ENCODE measurements around the gene NLRP5.

NLRP5 gene

DNA sequence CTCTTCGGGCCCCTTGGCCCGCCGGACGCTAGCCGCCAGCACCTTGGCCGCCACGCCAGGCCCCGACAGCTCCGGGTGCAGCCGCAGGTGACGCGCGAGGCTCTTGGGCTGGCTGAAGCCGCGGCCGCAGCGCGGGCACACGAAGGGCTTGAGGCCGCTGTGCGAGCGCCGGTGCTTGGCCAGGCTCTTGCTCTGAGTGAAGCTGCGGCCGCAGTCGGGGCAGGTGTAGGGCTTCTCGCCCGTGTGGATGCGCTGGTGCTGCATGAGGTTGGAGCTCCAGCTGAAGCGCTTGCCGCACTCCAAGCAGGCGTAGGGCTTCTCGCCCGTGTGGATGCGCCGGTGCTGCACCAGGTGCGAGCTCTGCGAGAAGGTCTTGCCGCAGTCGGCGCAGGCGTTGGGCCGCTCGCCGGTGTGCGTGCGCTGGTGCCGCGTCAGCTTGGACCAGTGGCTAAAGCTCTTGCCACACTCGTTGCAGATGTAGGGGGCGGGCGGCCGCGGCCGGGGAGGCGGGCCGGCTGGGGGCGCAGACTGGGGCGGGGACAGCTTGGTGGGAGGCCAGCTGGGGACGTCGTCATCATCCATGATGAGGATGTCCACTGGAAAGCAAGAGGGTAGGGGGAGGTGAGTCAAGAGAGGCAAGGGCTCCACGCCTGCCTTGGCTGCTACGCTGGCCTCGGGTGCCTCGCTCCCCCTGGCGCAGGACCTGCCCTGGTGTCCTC is 102.1 kb downstream of the NLRP5 start:
- no peak for TF ChIP-seq EZH2phosphoT487 (IDR thresholded peaks at IDR 0.05; ENCODE audit: borderline replicate concordance)
- TF ChIP-seq, protein P1, sequence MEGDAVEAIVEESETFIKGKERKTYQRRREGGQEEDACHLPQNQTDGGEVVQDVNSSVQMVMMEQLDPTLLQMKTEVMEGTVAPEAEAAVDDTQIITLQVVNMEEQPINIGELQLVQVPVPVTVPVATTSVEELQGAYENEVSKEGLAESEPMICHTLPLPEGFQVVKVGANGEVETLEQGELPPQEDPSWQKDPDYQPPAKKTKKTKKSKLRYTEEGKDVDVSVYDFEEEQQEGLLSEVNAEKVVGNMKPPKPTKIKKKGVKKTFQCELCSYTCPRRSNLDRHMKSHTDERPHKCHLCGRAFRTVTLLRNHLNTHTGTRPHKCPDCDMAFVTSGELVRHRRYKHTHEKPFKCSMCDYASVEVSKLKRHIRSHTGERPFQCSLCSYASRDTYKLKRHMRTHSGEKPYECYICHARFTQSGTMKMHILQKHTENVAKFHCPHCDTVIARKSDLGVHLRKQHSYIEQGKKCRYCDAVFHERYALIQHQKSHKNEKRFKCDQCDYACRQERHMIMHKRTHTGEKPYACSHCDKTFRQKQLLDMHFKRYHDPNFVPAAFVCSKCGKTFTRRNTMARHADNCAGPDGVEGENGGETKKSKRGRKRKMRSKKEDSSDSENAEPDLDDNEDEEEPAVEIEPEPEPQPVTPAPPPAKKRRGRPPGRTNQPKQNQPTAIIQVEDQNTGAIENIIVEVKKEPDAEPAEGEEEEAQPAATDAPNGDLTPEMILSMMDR (conservative IDR thresholded peaks at IDR 0.05; ENCODE audit: low read length), result no peak
- no peaks in the 10 kb centered on the region for H3K9me3 ChIP-seq (ENCODE audit: insufficient read depth, low read depth, low read length)

DNA sequence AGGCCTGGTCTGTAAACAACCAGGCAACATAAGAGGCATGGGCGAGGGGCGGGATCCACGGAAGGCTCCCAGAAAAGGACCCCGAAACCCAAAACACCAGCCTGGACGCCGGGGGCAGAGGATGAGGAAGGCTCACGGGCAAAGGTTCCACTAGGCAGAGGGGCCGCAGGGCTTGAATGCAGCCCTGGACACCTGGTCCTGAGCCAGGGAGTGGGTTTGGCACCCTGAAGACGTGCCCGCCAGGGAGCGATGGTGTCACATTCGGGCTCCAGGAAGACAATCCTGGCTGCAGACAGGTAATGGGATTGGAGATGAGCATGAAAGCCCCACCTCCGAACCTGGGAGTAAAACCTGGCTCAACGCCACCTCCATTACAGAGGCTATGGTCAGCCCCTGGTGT is 102.8 kb downstream of the NLRP5 start:
- Histone ChIP-seq H2AFZ (ENCODE audit: low read length) (no peak overlapping the region), H3K4me3 (ENCODE audit: low read length, poor library complexity, severe bottlenecking) (no peak overlapping the region), H3K4me1 (ENCODE audit: insufficient read depth, low read length, poor library complexity, severe bottlenecking) (no peaks in the 10 kb centered on the region), H3K36me3 (ENCODE audit: insufficient read depth, low read length) (peaks cover 8% of the 10 kb centered on the region; the same call in 1 of the 2 replicates), H3K9ac (ENCODE audit: low read depth, low read length, poor library complexity, severe bottlenecking) (no peak overlapping the region), H4K20me1 (ENCODE audit: insufficient read depth, low read length, poor library complexity, severe bottlenecking) (peaks cover 17% of the 10 kb centered on the region), H3K9me3 (ENCODE audit: insufficient read depth, low read depth, low read length) (no peaks in the 10 kb centered on the region), H3K79me2 (ENCODE audit: insufficient read depth, low read length) (peaks cover 17% of the 10 kb centered on the region; the same call in 1 of the 2 replicates), H3K9me2 (replicated peaks; ENCODE audit: low read depth, low read length) (no peaks in the 10 kb centered on the region), H3K27me3 (ENCODE audit: insufficient read depth, low read length, poor library complexity, severe bottlenecking) (no peaks in the 10 kb centered on the region), H3F3A (ENCODE audit: low read depth) (no peaks in the 10 kb centered on the region), H3K4me2 (ENCODE audit: low read depth, low read length, poor library complexity, severe bottlenecking) (no peak overlapping the region)
- TF ChIP-seq, protein P1 (conservative IDR thresholded peaks at IDR 0.05; ENCODE audit: low read length), result no peak
- no peak for TF ChIP-seq EZH2phosphoT487 (IDR thresholded peaks at IDR 0.05; ENCODE audit: borderline replicate concordance)

More for the DNA sequence above, 102.1 kb downstream of the NLRP5 start:
- H3K9me2 ChIP-seq (replicated peaks; ENCODE audit: low read depth, low read length), result no peaks in the 10 kb centered on the region
- no peaks in the 10 kb centered on the region for H3K4me1 ChIP-seq (ENCODE audit: insufficient read depth, low read length, poor library complexity, severe bottlenecking)
- H3K4me2 ChIP-seq (ENCODE audit: low read depth, low read length, poor library complexity, severe bottlenecking), result no peak overlapping the region
- H3K79me2 ChIP-seq (ENCODE audit: insufficient read depth, low read length), result peaks cover 17% of the 10 kb centered on the region; the same call in 1 of the 2 replicates
- no peaks in the 10 kb centered on the region for H3K27me3 ChIP-seq (ENCODE audit: insufficient read depth, low read length, poor library complexity, severe bottlenecking)
- no peak overlapping the region for H2AFZ ChIP-seq (ENCODE audit: low read length)
- H3F3A ChIP-seq (ENCODE audit: low read depth), result no peaks in the 10 kb centered on the region
- no peak overlapping the region for H3K9ac ChIP-seq (ENCODE audit: low read depth, low read length, poor library complexity, severe bottlenecking)
- peaks cover 17% of the 10 kb centered on the region for H4K20me1 ChIP-seq (ENCODE audit: insufficient read depth, low read length, poor library complexity, severe bottlenecking)
- H3K4me3 ChIP-seq (ENCODE audit: low read length, poor library complexity, severe bottlenecking), result no peak overlapping the region
- H3K36me3 ChIP-seq (ENCODE audit: insufficient read depth, low read length), result peaks cover 8% of the 10 kb centered on the region; the same call in 1 of the 2 replicates

DNA sequence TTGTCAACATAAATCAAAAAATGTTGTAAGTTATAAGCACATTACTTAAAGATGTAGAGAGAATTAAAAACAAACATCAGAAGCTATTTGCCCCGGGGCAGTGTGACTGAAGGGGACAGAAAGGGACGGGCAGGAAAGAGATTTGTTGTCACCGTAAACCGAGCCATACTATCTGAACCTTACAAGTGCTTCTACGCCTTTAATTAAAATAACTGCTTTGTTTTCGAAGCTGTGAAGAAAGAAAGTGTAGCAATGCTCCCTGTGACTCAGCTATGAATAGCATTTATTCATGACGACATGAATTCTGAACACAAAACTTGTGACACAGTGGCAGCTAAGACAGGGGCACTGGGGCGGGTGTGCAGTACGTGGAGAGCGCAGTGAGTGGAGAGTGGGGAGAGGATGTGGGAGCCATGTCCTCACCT is 104.5 kb downstream of the NLRP5 start:
- no peaks in the 10 kb centered on the region for H3K27me3 ChIP-seq (ENCODE audit: insufficient read depth, low read length, poor library complexity, severe bottlenecking)
- H3K9me3 ChIP-seq (ENCODE audit: insufficient read depth, low read depth, low read length), result no peaks in the 10 kb centered on the region
- TF ChIP-seq, protein P1 (conservative IDR thresholded peaks at IDR 0.05; ENCODE audit: low read length), result no peak
- no peak for TF ChIP-seq EZH2phosphoT487 (IDR thresholded peaks at IDR 0.05; ENCODE audit: borderline replicate concordance)
- H3K36me3 ChIP-seq (ENCODE audit: insufficient read depth, low read length), result peaks cover 14% of the 10 kb centered on the region; the same call in 1 of the 2 replicates
- no peak overlapping the region for H3K9ac ChIP-seq (ENCODE audit: low read depth, low read length, poor library complexity, severe bottlenecking)
- H3K4me1 ChIP-seq (ENCODE audit: insufficient read depth, low read length, poor library complexity, severe bottlenecking), result no peaks in the 10 kb centered on the region
- H3K79me2 ChIP-seq (ENCODE audit: insufficient read depth, low read length), result peaks cover 17% of the 10 kb centered on the region; the same call in 1 of the 2 replicates
- H4K20me1 ChIP-seq (ENCODE audit: insufficient read depth, low read length, poor library complexity, severe bottlenecking), result peaks cover 20% of the 10 kb centered on the region
- H3K4me2 ChIP-seq (ENCODE audit: low read depth, low read length, poor library complexity, severe bottlenecking), result no peak overlapping the region
- H3K4me3 ChIP-seq (ENCODE audit: low read length, poor library complexity, severe bottlenecking), result no peak overlapping the region
- H3K9me2 ChIP-seq (replicated peaks; ENCODE audit: low read depth, low read length), result no peaks in the 10 kb centered on the region
- H3F3A ChIP-seq (ENCODE audit: low read depth), result no peaks in the 10 kb centered on the region
- no peak overlapping the region for H2AFZ ChIP-seq (ENCODE audit: low read length)

All from Loucy (cell line).